ENCODE data around the gene LIPG.
"Not testable (repeated sequence)": the region's sequence is repeated elsewhere in the genome, so short reads cannot be mapped to it uniquely, and the experiment has no call there.

Gene LIPG
- 0.05 to 0.92 (median 0.19) reads per million in 3 experiments for total RNA-seq

- DNase-seq, result peak; percentile 30
Observed at GRCh38 chr18:49561289-49562193, at the start of gene LIPG. Gene LIPG (plus strand): TSS chr18:49562057. CDS start chr18:49562309, 252 bp downstream.

DNA sequence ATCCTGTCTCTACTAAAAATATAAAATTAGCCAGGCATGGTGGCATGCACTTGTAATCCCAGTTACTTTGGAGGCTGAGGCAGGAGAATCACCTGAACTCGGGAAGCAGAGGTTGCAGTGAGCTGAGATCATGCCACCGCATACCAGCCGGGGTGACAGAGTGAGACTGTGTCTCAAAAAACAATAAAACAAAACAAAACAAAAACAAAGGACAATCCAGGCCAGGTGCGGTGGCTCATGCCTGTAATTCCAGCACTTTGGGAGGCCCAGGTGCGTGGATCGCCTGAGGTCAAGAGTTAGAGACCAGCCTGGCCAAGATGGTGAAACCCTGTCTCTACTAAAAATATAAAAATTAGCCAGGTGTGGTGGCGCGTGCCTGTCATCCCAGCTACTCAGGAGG, 49.0 kb upstream of the LIPG start:
- not testable (repeated sequence) for DNase-seq

DNA sequence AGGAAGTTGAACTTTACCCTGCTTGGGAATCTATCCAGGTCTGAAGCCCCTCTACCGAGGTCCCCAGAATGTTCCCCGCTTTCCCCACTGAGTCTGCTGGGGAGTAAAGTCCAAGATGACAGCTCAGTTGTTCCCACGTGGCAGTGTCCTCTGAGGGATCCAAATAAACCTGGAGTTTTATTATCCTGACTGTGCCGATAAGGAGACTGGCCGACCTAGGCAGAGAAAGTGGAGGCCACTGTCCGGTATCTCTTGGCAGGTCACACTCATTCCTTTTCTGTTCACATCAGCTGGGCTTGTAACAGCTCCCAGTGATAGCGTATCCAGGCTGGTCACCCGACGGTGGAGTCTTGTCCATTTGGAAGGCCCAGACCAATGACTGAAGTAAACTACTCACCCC, 47.3 kb upstream of the LIPG start:
- no peak for DNase-seq

DNA sequence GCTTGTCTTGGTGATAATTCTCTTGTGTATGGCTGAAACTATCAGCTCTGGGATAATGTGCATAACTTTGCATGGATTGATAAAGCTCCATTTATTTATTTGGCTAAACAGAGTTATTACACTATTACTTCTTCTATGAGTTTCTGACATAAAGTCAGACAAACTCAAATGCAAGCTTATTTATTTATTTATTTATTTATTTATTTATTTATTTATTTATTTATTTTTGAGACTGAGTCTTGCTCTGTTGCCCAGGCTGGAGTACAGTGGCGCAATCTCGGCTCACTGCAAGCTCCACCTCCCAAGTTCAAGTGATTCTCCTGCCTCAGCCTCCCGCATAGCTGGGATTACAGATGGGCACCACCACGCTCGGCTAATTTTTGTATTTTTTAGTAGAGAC, 46.9 kb upstream of the LIPG start:
- DNase-seq, result not testable (repeated sequence)

- no peak for DNase-seq
Observed at GRCh38 chr18:49515516-49515915, 46.3 kb upstream of the LIPG start.

DNA sequence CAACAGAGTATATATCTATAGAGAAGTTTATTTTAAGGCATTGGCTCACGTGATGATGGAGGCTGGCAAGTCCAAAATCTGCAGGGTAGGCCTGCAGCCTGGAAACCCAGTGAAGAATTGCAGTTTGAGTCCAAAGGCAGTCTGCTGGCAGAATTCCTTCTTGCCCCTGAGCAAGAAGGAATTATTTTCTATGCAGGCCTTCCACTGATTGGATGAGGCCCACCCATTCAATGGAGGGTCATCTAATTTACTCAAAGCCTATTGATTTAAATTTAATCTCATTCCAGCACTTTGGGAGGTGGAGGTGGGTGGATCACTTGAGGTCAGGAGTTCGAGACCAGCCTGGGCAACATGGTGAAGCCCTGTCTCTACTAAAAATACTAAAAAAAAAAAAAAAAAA, 44.4 kb upstream of the LIPG start:
- DNase-seq, result no peak

DNA sequence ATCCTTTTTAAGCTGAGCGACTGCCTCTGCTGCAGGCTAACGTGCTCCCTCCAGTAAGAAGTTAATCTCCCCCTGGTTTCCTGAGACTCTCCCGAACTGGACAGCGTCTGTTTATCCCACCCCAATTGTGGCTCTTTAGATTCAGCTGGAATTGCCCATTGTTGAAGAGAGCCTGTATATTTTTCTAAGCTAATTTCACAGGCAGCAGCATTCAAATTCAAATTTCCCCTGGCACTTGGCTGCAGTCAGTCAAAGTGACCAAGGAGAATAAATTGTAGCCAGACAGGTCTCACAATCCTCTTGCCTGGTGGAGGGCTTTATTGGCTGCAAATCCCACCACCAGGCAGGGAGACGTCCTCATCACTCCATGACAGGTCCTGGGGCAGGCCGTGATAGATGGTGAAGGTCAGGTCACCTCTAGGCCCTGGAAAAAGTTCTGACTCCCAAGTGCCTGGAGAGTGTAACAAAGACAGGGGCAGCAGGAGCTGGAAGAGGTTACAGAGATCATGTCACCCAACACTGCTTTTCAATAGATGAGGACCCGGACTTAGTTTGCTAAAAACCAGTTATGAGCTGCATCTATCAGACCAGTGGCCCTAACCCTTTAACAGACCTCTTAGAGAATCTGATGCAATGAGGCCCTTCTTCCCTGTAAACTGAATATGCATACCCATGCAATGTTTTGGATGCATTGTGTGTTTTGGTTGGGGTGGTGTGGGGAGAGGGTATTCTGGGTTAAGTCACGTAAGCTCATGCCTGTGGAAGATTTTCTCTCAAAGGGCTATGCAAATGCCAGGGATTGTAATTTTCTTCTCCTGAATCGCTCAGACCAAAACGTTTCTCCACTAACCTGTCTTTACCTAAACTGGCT, 42.5 kb upstream of the LIPG start:
- DNase-seq, result no peak

GRCh38 chr18:49520661-49521145, 41.2 kb upstream of the LIPG start:
- DNase-seq, result no peak

GRCh38 chr18:49521216-49521835, 40.5 kb upstream of the LIPG start:
- DNase-seq, result no peak

GRCh38 chr18:49523580-49524093, 38.2 kb upstream of the LIPG start:
- DNase-seq, result not testable (repeated sequence)

- DNase-seq, result no peak
Observed at GRCh38 chr18:49524349-49524748, 37.5 kb upstream of the LIPG start.

DNA sequence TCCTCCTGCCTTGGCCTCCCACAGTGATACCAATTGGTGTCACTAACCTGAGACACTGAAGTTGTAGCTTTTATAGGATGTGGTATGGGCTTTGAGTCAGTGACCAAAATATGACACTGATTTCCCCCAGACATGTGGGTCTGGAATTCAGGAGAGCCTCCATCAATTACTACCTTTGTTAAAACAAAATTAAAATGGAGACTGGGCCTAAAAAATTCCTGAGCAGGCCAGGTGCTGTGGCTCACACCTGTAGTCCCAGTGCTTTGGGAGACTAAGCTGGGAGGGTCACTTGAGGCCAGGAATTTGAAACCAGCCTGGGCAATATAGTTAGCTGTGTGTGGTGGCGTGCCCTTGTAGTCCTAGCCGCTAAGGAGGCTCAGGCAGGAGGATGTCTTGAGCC, 36.9 kb upstream of the LIPG start:
- DNase-seq, result no peak

DNA sequence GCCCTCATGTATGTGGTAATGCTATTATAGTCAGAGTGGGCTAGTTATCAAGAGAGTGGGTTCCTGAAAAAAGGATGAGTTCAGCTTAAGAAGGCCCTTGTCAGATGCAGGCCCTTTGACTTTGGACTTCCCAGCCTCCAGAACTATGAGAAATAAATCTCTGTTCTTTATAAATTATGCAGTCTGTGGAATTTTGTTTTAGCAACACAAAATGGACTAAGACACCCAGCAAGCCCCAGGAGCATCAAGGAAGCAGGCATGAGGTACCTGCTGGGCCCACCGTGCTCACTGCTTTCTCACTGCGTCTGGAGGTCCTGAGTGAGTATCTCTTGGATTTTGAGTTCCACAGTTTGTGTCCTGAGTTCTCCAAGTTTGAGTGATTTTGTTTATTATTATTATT, 35.9 kb upstream of the LIPG start:
- DNase-seq, result no peak

- no peak for DNase-seq
Observed at GRCh38 chr18:49527631-49528327, 34.1 kb upstream of the LIPG start.

GRCh38 chr18:49529596-49529995, 32.3 kb upstream of the LIPG start:
- no peak for DNase-seq

GRCh38 chr18:49531678-49532153, 30.1 kb upstream of the LIPG start:
- DNase-seq, result no peak

DNA sequence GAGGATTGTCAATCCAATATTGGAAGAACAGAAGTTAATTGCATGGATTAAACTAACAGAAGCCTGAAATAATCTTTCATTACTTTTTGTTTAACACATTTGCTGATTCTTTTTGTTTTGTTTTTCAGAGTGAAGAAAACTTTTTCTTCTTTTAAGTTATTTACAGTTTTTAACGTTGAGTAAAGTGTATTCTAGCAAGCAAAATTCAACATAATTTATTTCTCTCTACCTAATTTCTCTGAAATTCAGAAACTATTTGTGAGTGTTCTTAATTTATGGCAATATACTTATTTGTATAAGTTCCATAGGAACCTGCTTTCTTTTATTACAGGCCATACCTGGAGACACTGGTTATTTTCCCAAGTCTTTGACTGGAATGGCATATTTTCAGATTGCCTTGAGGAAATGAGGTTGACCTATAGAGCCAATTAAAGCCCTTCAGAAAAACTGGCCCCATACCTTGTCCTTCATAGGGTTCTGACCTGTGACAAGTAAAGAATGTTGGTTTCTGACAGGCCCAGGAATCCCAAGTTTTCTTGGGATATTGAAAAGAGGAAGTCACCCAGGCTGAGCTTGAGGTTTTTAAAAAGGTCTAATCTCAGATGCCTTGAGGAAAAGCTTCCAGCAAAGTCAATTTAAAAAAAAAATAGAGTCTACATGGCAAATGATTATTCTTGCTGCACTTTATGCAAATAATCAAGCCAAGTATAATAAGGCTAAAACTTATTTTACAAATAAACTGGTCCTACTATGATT, 26.8 kb upstream of the LIPG start:
- no peak for DNase-seq

DNA sequence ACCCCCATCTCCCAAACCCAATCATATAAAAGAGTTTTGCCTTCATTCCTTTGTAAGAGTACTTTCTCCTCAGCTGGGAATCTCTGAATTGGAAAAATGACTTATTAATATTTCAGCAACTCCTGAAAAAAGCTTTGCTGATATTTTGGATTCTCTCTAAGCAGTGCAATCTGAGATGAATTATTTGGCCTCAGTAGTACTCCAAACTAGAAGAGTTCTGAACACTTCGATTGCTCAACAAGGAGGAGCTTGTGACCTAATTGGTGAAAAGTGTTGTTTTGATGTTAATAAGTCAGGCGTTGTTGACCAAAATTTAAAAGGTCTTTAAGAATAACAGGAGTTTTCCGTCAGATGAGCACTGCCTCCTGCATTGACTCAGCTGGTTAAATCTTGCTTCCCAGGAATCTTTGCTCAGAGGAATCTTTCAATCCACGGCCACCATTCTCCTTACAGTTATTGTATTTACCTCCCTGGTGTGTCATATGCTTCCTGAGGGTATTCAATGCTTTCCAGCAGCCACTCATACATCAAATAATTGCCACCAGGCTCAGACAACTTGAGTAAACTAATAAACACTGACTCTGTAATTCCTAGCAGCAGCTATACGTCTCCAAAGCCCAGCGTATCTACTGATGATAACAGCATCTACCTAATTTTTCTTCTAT, 24.5 kb upstream of the LIPG start:
- no peak for DNase-seq

DNA sequence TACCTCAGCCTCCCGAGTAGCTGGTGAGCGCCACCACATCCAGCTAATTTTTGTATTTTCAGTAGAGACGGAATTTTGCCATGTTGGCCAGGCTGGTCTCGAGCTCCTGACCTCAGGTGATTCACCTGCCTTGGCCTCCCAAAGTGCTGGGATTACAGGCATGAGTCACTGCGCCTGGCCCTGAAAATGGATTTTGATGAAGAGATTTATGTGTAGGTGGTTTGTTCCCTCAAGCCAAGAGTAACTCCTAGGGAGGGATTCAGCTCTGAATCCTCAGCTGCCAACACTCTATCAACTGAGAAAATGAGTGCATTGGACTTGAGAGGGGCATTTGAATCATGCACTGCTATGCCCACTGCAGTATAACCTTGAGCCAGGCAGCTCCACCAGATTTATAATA, 17.5 kb upstream of the LIPG start:
- no peak for DNase-seq

DNA sequence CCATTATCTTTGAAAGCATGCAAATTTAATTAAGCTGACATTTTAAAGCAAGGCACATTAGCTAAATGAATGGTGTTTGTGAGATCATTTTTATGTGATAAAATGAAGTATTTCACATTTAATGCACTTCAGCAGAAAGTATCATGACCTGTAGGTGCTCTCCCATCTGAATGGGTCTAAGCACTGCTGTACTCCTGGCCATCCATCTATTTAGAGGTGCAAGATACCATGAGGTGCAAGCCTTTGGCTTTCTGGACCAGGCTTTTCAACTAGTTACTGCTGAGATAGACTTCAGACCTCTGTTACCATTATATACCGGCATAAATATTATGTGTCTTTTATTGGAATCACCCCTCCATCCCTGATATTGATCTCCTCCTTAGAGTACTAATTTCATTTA, 15.6 kb upstream of the LIPG start:
- no peak for DNase-seq
